Caki2 (cell line): ENCODE measurements around the gene CEMIP2. TPM values are rescaled to one million over a fixed set of nuclear protein-coding genes. Genes with fewer than 3 reads are reported as not detected.
A peak's percentile ranks its signal among the peaks of the same experiment; 100 is the strongest.

Experiments used
- DNase-seq: peaks from one replicate; pipeline ENCODE4 v3.0.0-alpha.2; 2015; ENCODE audit warnings: low read depth
- in situ Hi-C: cut with HindIII; loops from 2 replicates; pipeline ENCODE4 v1.10.0; 2016; ENCODE audit warnings: low sequenced_read_pairs, low pct_unique_long_range_greater_than_20kb, mixed read lengths
- total RNA-seq: library from RNA; depleted of rRNA; stranded (reverse); fragments of >200 nt; shearing (Covaris generic); gene quantifications from 2 replicates; pipeline ENCODE4 v1.2.3, GENCODE V29; 2014; ENCODE audit warnings: low replicate concordance

CEMIP2 gene
- total RNA-seq, 1 experiment from 2014 or later = 43.2 TPM

- no peak for DNase-seq
- in situ Hi-C loops = no loop called here
Measured at GRCh38 chr9:71734950-71735349, 33.4 kb downstream of the CEMIP2 start.

- in situ Hi-C loops = no loop called here
- DNase-seq = no peak
Measured at GRCh38 chr9:71733176-71733575, 35.1 kb downstream of the CEMIP2 start.

- in situ Hi-C loops = no loop called here
Measured at GRCh38 chr9:71729816-71730526, 38.3 kb downstream of the CEMIP2 start.

DNA sequence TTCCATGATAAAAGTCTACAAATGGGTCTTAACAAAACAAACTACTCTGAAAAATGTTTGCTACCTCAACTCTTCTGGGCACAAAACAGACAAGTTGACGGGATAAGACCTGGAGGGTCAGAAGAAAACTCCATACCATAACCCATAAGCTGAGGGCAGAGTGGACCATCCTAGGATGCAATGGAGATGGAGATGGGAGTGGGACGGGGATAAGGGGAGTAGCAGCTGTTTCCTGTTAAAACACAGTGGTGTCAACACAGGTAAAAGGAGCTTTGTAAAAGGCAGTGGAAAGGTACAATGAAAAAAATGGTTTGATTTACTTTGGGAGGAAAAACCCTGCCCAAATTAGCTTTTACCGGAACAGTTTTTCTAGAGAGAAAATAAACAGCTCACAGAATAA, 41.6 kb downstream of the CEMIP2 start:
- no peak for DNase-seq
- in situ Hi-C loops = no loop called here

More at GRCh38 chr9:71729816-71730526, 38.3 kb downstream of the CEMIP2 start:
- no peak for DNase-seq

- in situ Hi-C loops = no loop called here
- DNase-seq = peak; percentile 35
Measured at GRCh38 chr9:71725590-71726338, 42.5 kb downstream of the CEMIP2 start.

GRCh38 chr9:71721855-71722254, 46.5 kb downstream of the CEMIP2 start:
- DNase-seq = no peak
- in situ Hi-C loops = no loop called here

DNA sequence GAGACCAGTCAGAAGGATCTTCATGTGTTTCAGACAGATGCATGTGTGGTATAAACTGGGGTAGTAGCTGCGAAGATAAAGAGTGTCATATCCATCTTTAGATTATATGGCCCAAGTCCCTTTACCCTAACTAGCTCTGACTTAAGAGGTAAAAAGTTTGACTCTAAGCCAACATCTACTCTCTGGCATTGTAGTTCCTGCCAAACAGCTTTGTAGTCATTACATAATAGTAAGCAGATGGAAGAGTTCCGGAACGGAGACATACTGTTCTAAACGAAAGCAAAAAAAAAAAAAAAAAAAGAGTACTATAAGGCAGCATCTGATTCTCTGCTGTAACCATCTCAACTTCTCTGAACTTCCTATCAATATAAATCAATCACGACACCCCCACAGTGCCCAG, 48.8 kb downstream of the CEMIP2 start:
- no peak for DNase-seq
- in situ Hi-C loops = no loop called here

DNA sequence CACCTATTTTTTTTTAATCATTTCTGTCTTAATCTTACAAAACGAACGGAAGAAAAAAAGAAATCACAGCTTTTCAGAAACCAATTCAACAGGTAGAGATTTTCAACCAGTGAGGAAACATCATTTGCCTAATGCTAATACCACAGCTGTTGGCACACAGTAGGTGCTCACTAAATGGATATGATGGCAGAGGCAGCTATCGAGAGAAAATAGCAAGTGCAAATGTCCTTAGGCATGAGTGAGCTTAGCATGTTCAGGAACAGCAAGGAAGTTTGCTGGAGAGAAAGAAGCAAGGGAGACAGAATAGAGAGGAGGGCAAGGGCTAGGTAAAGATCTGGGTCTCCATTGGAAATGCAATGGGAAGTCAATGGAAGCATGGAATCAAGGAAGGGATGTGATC, 49.2 kb downstream of the CEMIP2 start:
- DNase-seq = no peak
- in situ Hi-C loops = no loop called here

GRCh38 chr9:71716138-71716909, 52.0 kb downstream of the CEMIP2 start:
- DNase-seq = no peak
- in situ Hi-C loops = no loop called here

DNA sequence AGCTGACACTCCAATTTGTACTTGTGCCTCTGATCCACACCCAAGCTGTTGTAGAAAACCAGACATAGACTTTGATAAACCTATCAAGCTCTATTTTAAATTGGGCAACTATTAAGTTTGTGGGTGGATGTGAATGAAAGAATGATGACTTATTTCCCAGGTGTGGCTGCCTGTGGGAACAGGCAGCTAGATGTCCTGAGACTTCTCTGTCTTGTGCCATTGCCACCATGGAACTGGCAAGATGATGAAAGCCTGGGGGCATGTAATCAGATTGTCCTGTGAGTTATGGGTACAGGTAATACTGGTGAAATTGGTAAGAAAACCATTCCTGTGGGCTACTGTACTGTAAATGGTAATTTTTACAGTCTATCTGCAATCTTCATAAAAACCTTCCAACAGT, 57.5 kb downstream of the CEMIP2 start:
- no peak for DNase-seq
- in situ Hi-C loops = no loop called here

DNA sequence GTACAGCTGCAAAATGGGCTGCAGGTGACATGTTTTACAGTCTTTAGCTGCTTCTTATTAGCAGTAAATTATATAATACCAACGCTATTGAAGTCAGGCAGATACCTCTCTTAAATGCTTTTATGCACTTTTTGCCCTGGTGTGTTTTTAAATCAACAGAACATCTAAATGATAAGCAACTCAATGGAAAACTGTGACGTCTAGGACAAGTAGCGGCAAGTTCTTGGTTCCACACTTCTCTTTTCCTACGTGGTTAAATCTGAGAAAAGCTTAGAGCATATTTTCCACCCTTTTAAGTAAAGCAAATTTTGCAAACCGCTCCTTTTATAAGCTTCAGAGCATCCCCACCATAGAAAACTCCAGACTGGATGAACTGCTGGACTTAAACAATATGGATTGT, 58.1 kb downstream of the CEMIP2 start:
- DNase-seq = no peak
- in situ Hi-C loops = no loop called here

GRCh38 chr9:71709384-71709783, 58.9 kb downstream of the CEMIP2 start:
- in situ Hi-C loops = no loop called here

GRCh38 chr9:71706176-71706575, 62.1 kb downstream of the CEMIP2 start:
- DNase-seq = no peak
- in situ Hi-C loops = no loop called here

More at GRCh38 chr9:71709384-71709783, 58.9 kb downstream of the CEMIP2 start:
- no peak for DNase-seq

DNA sequence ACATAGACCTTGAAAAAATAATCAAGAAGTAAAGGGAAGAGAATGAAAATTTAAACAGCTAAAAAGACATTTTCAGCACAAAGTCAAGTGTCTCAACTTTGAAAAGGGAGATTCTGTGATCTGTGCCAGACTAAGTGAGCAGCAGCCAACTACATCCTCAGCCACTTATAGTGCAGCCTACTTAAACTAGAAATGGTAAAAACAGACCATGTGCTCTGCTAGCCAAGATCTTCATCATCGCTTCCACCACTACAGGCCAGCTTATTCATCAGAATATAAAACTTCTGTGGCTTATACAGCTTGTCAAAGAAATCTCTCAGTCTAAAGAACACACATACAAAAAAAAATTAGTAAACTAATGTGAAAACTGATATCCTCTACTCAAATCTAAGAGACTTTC, 63.5 kb downstream of the CEMIP2 start:
- DNase-seq = no peak
- in situ Hi-C loops = no loop called here

GRCh38 chr9:71703172-71703872, 65.0 kb downstream of the CEMIP2 start:
- DNase-seq = no peak
- in situ Hi-C loops = no loop called here

- in situ Hi-C loops = no loop called here
- no peak for DNase-seq
Measured at GRCh38 chr9:71697882-71698281, 70.4 kb downstream of the CEMIP2 start.

DNA sequence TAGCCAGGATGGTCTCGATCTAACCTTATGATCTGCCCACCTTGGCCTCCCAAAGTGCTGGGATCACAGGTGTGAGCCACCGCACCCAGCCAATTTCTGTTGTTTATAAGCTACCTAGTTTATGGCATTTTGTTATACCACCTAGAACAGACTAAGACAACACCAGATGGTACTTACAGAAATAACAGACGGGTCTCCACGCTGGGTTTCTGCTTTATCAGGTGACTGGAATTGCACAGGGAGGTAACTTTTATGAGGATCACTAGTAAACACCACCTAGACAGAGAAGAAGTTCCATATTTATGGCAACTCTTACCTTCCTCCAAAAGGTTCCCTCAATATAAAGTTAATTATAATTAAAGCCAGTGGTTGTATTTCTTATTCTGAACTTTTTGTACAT, 74.0 kb downstream of the CEMIP2 start:
- in situ Hi-C loops = no loop called here
- no peak for DNase-seq

- in situ Hi-C loops = no loop called here
- no peak for DNase-seq
Measured at GRCh38 chr9:71693607-71694006, 74.7 kb downstream of the CEMIP2 start.

- in situ Hi-C loops = no loop called here
- no peak for DNase-seq
Measured at GRCh38 chr9:71692337-71692736, 76.0 kb downstream of the CEMIP2 start.
